NK-92 treated with Interleukin-12 subunit alpha and Interleukin-12 subunit beta, amount 100 ng/mL, for 24 hours (cell line): ENCODE data around the gene HOXC5.

Experiments
- DNase-seq: peaks from one replicate; lab custom pipeline; 2025; lab: John Stamatoyannopoulos, UW

HOXC5 gene

DNA sequence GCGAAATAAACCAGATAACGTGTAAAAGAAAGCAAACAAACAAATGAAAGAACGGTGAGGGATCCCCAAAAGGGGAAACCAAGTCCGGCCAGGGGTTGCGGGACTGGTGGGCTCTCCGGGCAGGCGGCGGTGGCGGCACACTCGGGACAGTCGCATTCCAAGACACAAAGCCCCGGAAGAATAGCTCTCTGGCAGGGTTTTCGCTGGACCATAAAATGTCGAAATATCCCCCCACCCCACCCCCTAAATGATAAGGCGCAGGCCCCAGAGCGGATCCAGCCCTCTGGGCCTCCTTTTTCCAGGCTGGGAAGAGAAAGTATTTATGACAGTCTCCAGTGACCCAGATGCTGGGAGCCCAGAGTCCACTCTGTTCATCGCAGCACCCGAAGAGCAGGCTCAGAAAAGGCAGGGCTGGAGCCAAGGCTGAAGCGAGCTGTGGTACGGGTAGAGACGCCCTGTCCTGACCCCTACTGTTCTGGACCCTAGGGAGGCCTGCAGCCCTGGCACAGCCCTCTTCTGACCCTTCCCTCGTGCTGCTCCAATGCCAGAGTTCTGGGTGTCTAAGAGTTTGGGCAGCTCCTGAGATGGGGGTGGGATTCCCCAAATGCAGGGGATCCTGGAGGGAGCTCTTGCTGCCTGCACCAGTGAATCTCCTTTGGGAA is 26.2 kb upstream of the HOXC5 start:
- DNase-seq = no peak

DNA sequence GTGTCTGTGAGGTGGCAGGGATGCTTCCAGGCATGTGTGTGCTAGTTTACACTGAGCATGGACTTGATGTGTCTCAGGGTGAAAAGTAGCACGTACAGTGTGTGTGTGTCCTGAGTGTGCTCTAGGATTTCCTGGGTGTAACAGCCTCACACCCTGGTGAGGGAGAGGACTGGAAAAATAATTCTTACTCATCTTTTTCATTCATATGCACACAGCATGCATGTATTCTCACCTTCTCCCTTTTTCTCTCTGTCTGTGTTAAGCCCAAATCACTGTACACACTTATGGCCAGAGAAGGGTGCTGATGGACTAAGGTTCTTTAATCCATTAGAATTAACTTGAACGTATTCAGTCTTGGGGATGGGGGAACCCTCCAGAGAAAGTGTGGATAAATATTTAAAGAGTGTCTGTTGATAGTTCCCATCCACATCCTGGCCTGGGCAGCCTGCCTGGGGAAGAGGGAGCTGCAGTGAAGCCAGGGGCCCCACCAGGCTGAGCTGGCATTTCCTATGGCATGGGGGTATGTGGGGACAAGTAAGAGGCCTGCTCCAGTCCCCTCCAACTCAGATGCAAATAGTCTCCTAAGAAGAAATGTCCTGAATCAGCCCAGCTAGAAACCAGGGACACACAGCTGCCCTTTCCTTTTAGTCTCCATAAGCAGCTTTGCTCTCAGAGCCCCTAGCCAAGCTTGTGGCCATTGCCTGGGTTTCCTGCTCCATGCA is 25.2 kb upstream of the HOXC5 start:
- DNase-seq = no peak

DNA sequence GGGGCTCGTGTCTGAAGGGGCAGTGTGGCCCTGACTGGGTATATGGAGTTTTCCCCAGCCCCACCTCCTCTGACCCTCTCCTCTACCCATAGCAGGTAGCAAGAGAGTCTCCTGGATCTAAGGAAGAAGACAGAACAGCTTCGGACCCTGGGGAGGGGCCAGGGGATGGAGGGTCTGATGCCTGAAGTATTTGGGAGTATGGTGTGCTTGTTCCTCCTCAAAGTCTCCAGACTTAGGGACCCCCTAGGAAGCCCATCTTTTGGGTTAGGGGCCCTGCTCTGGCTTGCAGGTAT is 24.6 kb upstream of the HOXC5 start:
- DNase-seq = no peak

DNA sequence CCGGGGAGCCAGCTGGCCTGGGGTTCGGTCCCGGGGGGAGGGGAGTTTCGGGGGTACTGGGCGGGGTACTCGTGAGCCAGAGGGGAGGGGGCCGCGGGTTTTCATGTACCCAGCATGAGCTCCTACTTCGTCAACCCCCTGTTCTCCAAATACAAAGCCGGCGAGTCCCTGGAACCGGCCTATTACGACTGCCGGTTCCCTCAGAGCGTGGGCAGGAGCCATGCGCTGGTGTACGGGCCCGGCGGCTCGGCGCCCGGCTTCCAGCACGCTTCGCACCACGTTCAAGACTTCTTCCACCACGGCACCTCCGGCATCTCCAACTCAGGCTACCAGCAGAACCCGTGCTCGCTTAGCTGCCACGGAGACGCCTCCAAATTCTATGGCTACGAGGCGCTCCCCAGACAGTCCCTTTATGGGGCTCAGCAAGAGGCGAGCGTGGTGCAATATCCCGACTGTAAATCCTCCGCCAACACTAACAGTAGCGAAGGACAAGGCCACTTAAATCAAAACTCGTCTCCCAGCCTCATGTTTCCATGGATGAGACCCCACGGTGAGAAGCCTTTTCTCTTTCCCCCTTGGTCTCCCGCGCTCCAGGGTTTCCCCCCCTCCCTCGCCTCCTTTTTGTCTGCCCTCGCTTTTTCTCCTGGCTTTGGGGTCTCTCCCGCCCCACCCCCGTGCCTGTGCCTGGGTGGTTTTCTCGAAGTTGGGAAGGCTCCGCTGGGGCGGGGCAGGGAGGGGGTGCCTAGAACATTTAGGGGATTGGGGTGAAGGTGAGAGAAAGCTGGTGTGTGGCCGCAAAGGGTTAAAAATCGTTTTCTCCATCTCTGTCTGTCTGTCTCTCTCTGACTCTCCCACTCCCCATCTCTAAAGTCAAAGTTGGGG is 23.4 kb upstream of the HOXC5 start:
- no peak for DNase-seq

DNA sequence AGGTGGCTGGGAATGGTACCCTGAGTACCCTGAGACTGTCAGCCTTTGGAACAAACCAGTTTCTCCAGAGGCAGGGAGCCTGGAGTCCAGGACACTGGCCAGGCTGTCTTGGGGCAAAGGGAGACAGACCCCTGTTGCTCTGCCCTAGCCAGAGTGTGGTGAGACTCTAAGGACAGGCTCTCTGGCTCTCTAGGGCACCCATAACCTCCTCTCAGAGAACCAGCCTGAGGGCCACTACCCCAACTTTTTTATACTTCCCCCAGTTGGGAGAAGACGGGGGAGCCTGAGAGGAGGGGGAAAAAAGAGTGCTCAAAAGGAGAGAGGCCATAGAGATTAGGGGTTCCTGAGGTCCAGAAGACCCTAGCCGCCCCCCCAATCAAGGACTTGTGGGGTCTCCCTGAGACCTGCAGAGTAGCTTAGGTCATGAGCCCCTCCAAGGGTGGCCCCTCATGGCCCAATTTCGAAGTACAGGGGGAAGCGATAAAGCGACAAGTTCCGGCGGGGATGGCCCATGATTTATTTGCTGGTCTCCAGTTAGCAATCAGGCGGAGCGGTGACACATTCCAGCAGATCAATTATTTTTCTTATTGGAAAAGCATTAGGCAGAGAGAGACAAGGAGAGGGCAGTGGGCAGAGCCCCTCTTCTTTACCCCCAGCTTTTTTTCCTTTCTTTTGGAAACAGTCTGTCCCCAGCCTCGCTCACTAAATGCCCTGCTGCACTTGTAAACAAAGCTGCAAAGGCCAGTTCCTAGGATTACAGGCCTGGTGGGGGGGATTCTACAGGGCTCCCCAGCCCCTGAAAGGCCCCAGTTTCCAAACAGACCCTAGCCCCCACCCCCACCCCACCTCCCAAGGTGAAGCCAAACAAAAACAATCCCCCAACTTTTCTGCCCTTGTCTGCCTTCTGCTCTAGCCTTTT is 22.5 kb upstream of the HOXC5 start:
- DNase-seq = no peak

DNA sequence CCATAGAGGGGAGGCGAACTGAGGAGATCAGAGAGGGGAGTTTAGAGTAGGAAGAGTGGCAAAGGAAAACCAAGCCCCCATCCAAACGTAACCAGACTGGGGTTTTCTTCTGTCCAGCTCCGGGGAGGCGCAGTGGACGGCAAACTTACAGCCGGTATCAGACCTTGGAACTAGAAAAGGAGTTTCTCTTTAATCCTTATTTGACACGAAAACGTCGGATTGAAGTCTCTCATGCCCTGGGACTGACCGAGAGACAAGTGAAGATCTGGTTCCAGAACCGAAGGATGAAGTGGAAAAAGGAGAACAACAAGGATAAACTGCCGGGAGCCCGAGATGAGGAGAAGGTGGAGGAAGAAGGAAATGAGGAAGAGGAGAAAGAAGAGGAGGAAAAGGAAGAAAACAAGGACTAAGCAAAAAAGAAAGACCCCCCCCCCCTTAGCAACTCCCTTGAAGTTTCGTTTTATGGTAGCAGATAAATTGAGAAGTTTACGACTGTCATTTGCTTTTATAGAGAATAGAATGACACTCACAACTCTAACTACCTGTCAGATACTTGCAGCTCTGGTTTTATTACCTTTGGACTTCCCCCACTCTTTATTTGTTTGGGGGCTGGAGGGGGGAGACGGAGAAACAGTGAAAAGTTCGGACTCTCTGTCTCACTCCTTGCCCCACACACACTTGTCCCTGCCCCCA is 21.7 kb upstream of the HOXC5 start:
- DNase-seq = no peak

DNA sequence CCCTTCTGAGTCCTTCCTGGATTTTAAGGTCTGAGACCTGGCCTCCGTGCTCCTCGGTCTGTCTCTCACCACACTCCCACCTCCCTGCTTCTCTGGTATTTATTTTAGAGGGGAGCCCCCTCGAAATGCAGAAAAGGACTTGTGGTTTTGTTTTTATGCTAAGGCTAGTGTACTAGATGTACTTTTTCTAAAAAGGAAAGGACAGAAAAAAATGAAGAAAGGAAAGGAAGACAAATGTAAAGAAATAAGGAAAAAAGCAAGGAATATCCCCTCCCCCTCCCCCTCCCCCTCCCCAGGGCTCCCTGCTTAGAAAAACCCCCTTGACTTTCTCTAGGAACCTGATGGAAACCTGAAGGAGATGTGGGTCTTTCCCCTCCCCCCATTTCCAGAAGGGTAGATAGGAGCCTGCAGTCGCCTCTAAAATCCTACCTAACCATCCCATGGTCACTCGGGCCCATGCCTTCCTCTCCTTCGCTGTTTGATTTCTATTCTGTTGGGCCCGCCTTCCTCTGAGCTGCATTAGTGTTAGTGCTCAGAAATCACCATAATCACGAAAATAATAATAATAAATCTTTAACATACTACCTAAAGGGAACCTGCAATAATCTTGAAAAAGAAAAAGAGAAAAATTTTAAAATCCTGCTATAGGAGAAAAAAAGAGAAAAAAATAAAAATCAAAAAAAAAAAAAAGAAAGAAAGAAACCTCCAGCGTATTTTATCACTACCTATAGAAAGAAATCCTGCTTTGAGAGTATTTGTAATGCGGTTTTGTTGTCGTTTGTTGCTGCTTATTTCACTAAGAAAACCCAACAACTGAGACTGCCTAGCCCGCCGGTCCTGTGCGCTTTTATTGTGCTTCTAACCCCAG is 21.0 kb upstream of the HOXC5 start:
- DNase-seq = no peak

DNA sequence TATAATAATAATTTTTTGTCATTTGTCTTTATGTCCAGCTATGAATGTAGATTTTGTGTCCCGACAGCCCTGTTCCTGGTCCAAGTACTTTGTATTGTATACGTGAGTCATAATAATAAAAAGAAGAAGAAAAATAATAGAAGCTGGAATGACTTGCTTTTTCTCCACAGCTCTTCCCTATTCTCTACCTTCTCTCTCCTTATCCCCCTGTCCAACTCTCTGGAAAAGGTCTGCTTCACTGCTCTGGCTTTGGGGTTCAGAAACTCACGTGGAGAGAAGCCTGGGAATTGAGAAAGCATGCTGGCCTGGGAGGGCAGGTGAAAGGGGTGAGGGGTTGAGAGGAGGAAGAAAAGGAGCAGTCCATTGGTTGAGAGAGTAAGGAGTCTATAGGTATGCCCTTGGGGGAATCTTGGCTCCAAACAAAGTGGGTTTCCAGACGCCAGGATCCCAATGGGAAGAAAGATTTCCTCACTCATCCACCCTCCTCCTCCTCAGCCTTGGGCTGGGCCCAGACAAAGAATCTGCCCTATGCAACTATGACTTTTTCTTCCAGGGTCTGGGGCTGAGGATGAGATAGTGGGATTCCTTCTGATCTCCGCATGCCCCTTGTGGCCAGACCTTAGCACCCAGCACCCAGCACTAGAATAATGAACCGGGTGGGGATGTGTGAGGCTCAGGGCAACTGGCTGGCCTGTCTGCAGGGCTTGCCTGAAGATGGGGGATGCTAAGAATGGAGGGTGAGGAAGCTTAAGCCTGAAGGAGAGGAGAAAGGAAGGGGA is 20.0 kb upstream of the HOXC5 start:
- no peak for DNase-seq

DNA sequence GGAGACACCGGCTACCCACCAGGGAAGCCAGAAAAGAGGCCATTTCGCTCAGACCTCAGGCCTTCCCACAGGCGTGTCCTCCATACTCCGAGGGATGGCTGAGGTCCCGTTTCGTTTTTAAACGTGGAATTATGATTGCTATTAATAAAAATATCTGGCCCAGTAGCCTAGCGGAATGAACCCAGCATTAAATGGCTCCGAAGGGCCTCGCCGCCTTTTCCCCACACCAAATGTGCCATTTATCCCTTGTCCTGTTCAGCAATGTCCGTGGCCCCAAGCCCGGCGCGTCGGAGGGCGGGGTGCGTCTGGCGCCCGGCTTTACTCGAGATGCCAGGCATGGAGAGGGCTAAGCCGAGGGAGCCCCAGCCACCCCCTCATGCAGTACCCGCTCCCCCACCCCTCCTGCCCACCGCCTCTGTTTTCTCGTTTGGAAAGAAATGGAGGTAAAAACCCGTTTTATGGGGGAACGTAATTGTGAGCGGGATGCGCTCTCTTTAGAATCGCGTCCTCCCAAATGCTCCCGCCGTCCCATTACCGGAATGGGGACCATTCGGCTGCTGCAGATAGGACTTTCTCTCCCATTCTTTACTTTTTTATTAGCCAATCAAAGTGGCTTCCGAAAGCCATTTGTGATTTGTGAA is 18.4 kb upstream of the HOXC5 start:
- DNase-seq = no peak

DNA sequence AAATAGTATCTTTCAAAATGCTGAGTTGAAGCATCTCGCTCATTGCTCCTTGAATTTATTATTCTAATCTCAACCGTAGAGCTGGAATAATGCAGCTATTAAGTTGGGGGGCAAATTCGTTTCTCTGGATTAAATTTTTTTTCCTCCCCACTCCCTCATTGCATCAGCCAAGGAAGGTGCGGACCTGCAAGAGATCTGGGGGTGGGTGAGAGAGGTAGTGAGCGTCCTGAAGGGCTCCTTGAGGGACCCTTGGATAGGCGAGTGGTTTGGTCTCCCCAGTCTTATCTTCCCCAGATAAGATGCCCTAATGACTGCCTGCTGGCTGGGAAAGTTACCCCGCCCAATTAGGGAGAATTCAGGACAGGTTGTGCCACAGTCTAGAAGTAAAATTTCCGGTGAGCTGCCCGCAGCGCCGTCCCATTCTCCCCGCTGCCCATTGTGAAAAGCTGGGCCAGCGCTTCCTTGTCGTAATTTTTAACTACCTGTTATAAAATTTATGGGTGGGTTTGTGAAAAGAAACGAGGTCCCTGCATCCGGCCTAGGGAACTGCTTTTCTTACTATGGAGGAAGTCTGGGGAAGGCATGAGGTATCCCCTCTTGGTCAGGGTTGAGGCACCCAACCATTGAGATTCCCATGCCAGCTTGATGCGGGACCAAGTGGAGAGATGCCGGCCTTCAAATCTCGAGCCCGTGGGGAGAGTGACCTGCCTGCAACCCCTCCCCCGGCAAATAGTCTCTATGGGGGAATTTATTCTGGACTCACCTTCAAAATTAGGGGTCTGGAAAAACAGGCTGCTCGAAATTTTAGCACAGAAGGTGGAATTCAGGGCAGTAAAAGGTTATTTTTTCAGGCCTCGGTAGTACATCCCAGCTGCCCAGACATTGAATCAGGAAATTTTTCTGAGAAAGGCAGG is 17.6 kb upstream of the HOXC5 start:
- DNase-seq = no peak

DNA sequence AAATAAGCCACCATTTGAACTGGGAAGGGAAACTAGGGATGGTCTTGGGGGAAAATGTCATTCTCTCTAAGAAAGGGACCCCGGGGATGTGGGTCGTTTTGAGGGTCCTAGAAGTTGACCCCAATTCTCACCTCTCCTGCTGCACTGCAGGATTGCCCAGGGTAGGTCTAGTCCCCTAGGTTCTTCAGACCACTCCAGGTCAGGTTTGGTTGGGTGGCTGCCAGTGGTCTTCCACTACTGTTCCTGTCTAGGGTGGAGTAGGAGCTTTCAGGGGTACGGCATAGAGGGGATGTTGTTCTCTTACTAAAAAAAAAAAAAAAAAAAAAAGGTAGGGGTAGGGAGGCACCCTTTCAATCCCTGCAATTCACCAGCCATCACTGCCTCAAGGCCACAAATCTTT is 16.8 kb upstream of the HOXC5 start:
- no peak for DNase-seq

DNA sequence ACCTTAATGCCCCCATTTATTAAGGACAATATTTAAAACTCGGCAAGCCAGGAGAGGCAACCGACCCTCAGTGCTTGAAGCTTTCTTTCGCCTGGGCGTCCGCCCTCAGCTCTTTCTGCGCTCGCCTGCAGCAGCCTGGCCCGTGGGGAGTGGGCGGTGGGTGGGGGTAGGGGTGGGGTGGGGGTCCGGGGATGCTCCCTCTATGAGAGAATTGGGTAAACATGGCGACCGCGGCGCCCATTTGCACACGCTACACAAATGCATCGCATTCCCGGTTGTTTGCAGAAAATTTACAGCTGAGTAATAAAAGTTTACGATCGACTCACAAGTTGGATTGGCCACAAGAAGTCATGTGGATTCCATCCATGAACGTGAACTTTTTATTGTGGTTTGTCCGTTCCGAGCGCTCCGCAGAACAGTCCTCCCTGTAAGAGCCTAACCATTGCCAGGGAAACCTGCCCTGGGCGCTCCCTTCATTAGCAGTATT is 16.3 kb upstream of the HOXC5 start:
- DNase-seq = no peak

DNA sequence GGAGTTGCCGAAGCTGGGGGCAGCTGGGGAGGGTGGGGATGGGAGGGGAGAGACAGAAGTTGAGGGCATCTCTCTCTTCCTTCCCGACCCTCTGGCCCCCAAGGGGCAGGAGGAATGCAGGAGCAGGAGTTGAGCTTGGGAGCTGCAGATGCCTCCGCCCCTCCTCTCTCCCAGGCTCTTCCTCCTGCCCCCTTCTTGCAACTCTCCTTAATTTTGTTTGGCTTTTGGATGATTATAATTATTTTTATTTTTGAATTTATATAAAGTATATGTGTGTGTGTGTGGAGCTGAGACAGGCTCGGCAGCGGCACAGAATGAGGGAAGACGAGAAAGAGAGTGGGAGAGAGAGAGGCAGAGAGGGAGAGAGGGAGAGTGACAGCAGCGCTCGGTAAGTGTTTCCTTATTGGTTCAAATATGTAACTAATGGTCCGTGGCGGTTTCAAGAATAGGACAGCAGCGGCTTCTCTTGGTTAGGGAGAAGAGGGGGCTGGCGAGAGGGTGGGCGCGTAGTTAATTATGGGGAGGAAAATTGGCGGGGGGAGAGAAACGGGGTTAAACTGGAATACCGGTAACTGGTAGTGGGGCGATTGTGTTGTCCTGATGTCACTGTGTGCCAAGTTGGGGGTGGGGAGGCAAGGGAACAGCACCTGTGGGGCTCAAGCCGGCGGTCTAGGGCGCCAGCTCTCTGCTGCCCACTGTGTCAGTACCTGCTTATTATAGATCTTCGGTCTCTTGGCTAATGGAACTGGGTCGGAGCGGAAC is 15.6 kb upstream of the HOXC5 start:
- DNase-seq = peak; percentile 57

DNA sequence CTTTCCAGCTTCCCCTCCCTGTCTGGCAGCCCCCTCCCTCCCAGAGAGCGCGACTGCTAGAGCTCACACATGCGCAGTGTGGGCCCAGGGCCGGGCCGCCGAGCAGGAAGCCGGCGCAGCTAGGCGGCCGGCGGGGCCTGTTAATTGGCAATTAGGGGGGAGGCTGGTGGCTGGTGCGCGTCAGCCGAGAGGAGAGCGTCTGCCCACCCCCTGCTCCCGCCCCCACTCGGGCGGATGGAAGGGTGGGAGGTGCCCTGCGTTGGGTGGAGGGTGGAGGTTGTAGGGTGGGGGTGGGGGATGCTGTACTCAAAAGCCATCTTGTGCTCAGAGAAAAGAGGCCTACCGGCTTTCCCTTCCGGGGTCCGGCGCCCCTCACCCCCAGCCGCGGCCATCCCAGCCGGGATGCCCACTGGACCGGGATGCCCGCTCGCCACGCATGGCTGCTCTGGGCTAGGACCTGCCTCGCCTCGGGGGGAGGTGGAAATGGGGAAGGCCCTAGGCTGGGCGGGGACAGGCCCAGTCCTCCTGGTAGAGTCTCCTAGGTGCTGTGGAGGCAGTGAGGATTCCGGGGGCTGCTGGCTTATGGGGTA is 14.9 kb upstream of the HOXC5 start:
- DNase-seq = peak; percentile 81

DNA sequence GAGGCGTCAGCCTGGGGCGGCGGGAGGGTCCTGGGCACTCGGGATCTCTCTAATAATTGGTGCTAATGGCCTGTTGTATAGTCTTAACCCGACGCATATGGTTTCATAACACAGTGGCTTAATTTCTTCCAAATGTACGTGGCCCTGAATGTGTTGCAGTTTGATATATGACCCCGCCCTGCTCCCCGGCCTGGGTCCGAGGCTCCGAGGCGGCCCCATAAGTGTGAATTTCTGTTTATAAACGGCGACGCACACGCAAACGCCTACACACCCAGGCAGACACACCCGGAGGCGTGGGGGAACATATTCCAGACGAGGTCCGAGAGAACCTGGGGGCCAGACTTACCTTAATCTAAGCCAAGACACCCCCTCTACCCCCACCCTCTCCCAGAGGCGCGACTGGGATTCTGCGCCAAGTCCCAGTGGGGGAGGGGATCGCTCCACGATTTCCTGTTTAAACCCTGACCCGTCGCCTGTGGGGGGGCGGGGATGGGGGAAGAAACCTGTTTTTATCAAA is 14.3 kb upstream of the HOXC5 start:
- DNase-seq = no peak

DNA sequence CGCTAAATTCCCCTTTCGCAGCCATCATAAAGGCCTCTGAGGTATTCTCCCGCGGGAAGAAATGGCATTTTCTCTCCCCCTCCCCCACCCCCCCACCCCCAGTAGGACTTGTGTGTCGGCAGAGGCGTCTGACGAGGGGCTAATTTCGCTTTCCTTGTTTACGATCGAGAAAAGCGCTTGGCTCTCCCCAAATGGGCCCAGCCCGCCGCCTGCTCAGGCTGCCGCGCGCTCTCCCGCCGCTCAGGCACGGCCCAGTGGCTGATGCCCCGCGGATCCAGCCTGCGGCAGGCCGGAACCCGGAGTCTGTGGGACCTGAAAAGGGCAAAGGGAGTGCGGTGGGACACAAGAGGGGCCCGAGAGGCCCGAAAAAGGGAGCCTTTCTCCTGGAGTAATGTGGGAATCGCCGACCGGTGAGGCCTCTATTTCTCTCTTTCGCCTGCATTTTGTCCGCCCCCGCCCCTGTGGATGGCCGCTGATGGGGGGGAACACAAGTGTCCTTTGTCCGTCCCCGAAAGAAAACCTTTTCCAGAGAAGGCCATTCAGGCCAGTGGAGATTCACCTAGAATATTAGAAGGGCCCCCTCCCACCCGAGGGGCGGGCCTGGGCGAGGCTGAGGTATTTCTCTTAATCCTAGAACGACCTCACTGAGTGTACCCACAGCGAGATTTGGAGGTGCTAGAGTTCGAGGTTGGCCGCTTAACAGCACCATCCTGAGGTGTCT is 13.6 kb upstream of the HOXC5 start:
- no peak for DNase-seq
